T47D (cell line): ENCODE measurements around the gene DSE.
"Not testable (repeated sequence)": the region's sequence is repeated elsewhere in the genome, so short reads cannot be mapped to it uniquely, and the experiment has no call there.

Source experiments
- DNase-seq, 2 experiments: peaks; one replicate each; pipeline versions ENCODE4 v3.0.0 to v3.0.0-alpha.2; 2011 to 2012; ENCODE audit warnings: low read depth in 1 of 2, low spot score in 1 of 2
- JUND ChIP-seq: IDR thresholded peaks from 2 replicates; pipeline ENCODE4 v1.6.1; 2012; ENCODE audit warnings: low read depth
- in situ Hi-C: cut with HindIII; loops from 2 replicates; pipeline ENCODE4 v1.10.0; 2016; ENCODE audit warnings: low sequenced_read_pairs, low pct_unique_long_range_greater_than_20kb

DSE gene

GRCh38 chr6:116338943-116339342 is 31.8 kb upstream of the DSE start:
- in situ Hi-C loops = no loop called here

GRCh38 chr6:116340625-116341024 is 30.1 kb upstream of the DSE start:
- in situ Hi-C loops, DNase-seq: not testable (repeated sequence)

More at GRCh38 chr6:116338943-116339342, 31.8 kb upstream of the DSE start:
- no peak for DNase-seq
- TF ChIP-seq JUND = no peak

- in situ Hi-C loops = no loop called here
- no peak for TF ChIP-seq JUND
- DNase-seq = no peak
Observed at GRCh38 chr6:116349216-116349615, 21.5 kb upstream of the DSE start.

GRCh38 chr6:116351101-116351500 is 19.6 kb upstream of the DSE start:
- TF ChIP-seq JUND = no peak
- in situ Hi-C loops = no loop called here
- no peak for DNase-seq

GRCh38 chr6:116352515-116353471 is 18.0 kb upstream of the DSE start:
- no peak for DNase-seq
- no peak for TF ChIP-seq JUND
- in situ Hi-C loops = no loop called here

DNA sequence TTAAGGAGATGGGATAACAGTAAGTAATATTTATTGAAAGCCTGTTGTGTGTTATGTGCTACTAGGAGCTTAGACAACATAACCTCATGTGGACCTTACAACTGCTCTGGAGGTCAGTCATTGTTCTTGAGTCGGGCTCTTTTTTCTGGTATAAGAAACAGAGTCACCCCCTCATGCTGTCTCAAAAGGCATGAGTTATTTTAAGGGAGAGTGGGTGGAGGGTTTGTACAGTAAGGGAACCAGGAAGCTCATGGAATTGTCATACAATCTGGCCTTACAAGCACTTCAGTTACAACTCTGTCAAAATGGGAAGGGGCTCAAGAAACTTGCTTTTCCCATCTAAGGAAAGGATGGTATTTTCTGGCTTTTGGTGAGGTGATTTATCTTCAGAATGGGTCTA is 16.5 kb upstream of the DSE start:
- no peak for TF ChIP-seq JUND
- in situ Hi-C loops = no loop called here
- DNase-seq = no peak

DNA sequence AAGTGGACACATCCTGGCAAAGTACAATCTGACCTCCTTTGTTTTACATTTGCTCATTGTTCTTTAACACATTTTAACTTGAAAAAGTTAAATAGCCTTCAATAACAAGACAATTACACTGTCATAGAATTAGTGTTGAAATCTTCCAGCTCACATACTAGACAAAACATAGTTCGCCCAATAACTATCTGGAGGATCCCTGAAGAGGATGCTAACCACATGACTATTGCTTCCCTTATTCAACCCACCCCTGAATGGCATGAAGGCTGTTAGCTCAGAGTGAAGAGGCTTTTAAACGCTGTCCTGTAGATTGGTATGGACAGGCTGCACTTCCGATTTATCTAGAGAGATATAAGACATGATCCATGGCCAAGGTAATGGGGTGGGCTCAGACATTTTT is 15.0 kb upstream of the DSE start:
- in situ Hi-C loops = no loop called here
- DNase-seq = no peak

DNA sequence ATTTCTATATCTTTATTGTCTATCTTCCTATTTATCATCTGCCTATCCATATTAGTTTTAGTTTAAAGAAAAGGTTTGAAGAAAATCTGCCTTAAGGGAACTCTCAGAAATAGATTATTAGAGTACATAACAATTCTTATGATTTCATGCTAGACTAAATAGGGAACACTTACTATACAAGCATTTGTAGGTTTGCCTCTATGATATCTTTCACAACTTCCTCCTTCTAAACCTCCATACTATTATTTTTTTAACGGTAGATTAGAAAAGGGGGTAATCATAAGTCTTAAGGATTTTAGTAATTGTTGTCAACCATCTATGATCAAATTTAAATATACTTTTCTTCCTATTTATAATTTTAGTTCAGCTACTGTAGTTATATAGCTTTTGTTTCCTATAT is 11.6 kb upstream of the DSE start:
- no peak for TF ChIP-seq JUND
- DNase-seq = no peak
- in situ Hi-C loops = no loop called here

More for the DNA sequence above, 15.0 kb upstream of the DSE start:
- TF ChIP-seq JUND = no peak

DNA sequence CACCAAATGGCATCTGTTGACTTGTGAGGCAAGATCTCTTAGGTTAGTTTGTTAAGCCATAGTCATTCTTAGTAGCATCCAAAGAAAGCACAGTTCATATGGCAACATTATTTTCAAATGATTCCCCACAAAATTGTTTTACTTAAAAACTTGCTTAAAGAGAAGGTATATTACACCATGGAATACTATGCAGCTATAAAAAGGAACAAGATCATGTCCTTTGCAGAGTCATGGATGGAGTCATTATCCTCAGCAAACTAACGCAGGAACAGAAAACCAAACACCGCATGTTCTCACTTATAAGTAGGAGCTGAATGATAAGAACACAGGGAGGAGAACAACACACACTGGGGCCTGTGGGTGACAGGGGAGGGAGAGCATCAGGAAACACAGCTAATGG is 10.9 kb upstream of the DSE start:
- TF ChIP-seq JUND = no peak
- no peak for DNase-seq
- in situ Hi-C loops = no loop called here

DNA sequence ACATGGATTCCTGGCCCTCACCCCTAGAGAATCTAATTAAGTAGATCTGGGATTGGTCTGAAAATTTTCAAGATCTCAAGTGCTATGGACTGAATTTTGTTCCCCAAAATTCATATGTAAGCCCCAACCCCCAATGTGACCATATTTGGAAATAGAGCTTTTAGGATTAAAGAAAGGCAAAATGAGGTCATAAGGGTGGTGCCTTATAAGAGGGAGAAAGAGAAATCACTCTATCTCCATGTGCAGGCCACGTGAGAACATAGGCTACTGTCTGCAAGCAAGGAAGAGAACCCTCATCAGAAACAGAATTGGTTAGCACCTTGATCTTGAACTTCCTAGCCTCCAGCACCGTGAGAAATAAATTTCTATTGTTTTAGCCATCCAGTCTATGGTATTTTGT is 8.5 kb upstream of the DSE start:
- in situ Hi-C loops = no loop called here
- TF ChIP-seq JUND = no peak
- no peak for DNase-seq

- no peak for TF ChIP-seq JUND
- in situ Hi-C loops = no loop called here
- DNase-seq = no peak
Observed at GRCh38 chr6:116363759-116364158, 7.0 kb upstream of the DSE start.

DNA sequence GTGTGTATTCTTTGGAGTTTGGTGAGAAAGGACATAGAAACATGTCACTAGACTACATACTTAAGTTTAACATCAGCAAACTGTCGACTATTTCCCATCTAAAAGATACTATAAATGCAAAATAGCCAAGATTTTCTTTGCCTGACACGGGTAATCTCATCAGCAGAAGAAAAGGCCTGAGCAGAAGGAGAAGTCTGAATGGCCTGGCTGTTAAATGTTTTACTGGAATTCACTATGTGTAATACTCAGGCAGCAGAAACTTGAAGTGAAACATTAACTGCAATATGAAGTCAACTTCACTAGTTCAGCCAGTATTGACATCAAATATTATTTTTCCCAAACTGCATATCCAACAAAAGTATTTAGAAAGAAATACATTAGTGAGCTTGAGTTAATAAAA is 6.4 kb upstream of the DSE start:
- no peak for TF ChIP-seq JUND
- in situ Hi-C loops = no loop called here
- DNase-seq = no peak

- DNase-seq = no peak
- in situ Hi-C loops = no loop called here
- no peak for TF ChIP-seq JUND
Observed at GRCh38 chr6:116365743-116366142, 5.0 kb upstream of the DSE start.
